ENCODE measurements around the gene TFF3. TPM values are rescaled to one million over a fixed set of nuclear protein-coding genes. Genes with fewer than 3 reads are reported as not detected.

TFF3 gene
- total RNA-seq, 2 experiments from 2014 or later = not detected

DNA sequence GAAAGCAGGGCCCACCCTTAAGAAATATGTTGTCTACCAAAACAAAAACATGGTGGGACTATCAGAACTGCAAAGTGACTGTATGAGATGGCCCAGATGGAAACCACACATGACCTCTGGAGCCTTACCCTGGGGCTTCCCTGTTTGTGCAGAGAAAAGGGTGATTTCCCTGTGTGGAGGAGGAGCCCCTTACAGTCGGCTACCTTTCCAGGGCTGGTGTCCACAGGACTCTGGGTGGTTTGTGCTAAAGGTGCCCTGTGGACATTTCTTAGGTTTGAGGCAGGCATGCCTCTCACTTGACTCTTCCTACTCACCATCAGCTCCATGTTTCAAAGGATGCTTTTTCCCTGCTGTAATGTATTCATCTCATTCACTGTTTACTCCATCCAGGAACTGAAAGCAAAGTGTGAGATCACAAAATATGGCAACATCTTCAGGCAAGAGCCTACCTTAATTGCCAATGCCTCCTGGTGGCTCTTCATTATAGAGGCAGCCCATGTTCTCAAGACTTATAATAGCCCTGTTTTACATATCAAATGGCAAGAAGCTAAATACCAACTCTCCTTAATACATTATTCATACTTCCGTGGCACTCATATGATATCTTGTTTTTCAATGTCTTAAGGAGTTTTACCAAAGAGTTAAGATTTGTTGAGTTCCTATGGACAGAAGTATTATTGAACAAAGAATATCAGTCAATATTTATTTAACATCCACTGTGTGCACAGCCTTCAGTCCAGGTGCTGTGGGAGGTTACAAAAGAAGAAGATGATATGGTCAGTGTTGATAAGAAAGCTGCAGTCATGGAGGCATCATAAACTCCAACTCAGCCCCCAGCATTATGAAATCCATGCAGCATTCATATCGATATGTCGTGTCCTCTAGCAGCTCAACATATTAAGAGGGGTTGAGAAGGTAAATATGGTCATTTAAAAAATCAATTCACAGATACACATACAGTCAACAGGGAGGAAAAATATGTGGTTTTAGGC lies 15.5 kb upstream of the TFF3 start:
- H3K4me1 Mint-ChIP-seq = peaks cover 1% of the 10 kb centered on the region
- ATAC-seq (no peak), DNase-seq (peak; percentile 26)
- CTCF ChIA-PET = no interaction called here
- H3K27ac Mint-ChIP-seq = no peak overlapping the region
- H3K4me3 Mint-ChIP-seq = no peak overlapping the region
- peaks cover 36% of the 10 kb centered on the region for H3K27me3 Mint-ChIP-seq
- H3K9me3 Mint-ChIP-seq (ENCODE audit: low read depth) = peaks cover 7% of the 10 kb centered on the region
- H3K36me3 Mint-ChIP-seq = peaks cover 10% of the 10 kb centered on the region

DNA sequence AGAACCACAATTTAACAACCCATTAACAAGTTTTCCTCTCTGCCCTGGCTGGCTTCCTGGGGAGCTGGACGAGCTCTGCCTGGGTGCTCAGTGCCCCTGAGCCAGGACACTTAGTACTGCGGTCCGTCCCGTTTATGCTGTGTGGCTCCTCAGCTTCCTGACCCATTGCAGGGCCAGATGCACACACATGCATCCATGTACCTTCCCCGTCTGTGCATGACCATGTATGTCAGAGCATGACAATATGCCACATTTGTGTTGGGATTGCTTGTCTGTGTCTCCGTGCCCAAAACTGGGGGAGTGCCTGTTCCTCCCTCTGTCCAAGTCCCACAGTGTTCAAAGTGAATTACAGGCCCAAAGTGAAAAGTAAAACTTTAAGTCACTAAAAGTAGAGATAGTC lies 9.7 kb upstream of the TFF3 start:
- Mint-ChIP-seq H3K27ac (no peak overlapping the region), H3K27me3 (peaks cover 32% of the 10 kb centered on the region), H3K4me3 (no peak overlapping the region), H3K36me3 (no peaks in the 10 kb centered on the region), H3K9me3 (ENCODE audit: low read depth) (no peaks in the 10 kb centered on the region), H3K4me1 (peaks cover 3% of the 10 kb centered on the region)
- DNase-seq = no peak
- CTCF ChIA-PET = interaction anchor here (1.0 kb wide), 1 partner anchor 57 kb away, joined by 3 read pairs; no protein-coding TSS in a partner anchor
- ATAC-seq = no peak

- no peaks in the 10 kb centered on the region for H3K9me3 Mint-ChIP-seq (ENCODE audit: low read depth)
- no peak overlapping the region for H3K4me3 Mint-ChIP-seq
- H3K27ac Mint-ChIP-seq = no peak overlapping the region
- peaks cover 30% of the 10 kb centered on the region for H3K27me3 Mint-ChIP-seq
- ATAC-seq (no peak), DNase-seq (peak; percentile 38)
- CTCF ChIA-PET = interaction anchor here (1.5 to 1.6 kb wide), 2 partner anchors 12 to 63 kb away, joined by 3 to 5 read pairs; no protein-coding TSS in a partner anchor
- H3K36me3 Mint-ChIP-seq = no peaks in the 10 kb centered on the region
- peaks cover 14% of the 10 kb centered on the region for H3K4me1 Mint-ChIP-seq
These were observed 6.6 kb upstream of the TFF3 start for GRCh38 chr21:42321845-42322244.

DNA sequence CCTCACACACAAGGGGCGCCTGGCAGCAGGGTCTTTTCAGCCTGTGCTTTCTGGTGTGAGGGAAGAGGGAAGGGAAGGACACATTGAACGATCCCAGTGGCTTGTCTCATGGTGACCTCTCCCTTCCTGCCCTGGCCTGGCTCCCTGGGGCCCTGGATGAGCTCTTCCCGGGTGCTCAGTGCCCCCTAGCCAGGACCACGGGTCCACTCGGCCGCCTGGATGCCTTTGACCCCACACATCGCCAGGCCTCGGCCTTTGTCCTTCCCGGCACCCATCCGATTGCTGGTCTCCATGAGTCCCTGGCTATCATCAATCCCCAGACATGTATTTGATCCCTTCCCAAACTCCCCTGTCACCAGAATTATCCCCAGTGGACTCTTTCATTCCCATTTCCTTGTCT lies 6.0 kb upstream of the TFF3 start:
- no peaks in the 10 kb centered on the region for H3K36me3 Mint-ChIP-seq
- H3K9me3 Mint-ChIP-seq (ENCODE audit: low read depth) = no peaks in the 10 kb centered on the region
- CTCF ChIA-PET = interaction anchor here (1.6 to 3.4 kb wide), 2 partner anchors 11 to 63 kb away, joined by 3 to 21 read pairs; no protein-coding TSS in a partner anchor
- peaks cover 14% of the 10 kb centered on the region for H3K4me1 Mint-ChIP-seq
- no peak overlapping the region for H3K4me3 Mint-ChIP-seq
- peak; percentile 25 for DNase-seq
- H3K27me3 Mint-ChIP-seq = peaks cover 27% of the 10 kb centered on the region
- H3K27ac Mint-ChIP-seq = no peak overlapping the region
- no peak for ATAC-seq

GRCh38 chr21:42320791-42321190 lies 5.6 kb upstream of the TFF3 start:
- peaks cover 27% of the 10 kb centered on the region for H3K27me3 Mint-ChIP-seq
- H3K4me1 Mint-ChIP-seq = peaks cover 14% of the 10 kb centered on the region
- H3K36me3 Mint-ChIP-seq = no peaks in the 10 kb centered on the region
- H3K27ac Mint-ChIP-seq = no peak overlapping the region
- H3K9me3 Mint-ChIP-seq (ENCODE audit: low read depth) = no peaks in the 10 kb centered on the region
- ATAC-seq (no peak), DNase-seq (peak; percentile 26)
- CTCF ChIA-PET = interaction anchor here (1.6 to 3.4 kb wide), 2 partner anchors 10 to 62 kb away, joined by 3 to 21 read pairs; no protein-coding TSS in a partner anchor
- H3K4me3 Mint-ChIP-seq = no peak overlapping the region

DNA sequence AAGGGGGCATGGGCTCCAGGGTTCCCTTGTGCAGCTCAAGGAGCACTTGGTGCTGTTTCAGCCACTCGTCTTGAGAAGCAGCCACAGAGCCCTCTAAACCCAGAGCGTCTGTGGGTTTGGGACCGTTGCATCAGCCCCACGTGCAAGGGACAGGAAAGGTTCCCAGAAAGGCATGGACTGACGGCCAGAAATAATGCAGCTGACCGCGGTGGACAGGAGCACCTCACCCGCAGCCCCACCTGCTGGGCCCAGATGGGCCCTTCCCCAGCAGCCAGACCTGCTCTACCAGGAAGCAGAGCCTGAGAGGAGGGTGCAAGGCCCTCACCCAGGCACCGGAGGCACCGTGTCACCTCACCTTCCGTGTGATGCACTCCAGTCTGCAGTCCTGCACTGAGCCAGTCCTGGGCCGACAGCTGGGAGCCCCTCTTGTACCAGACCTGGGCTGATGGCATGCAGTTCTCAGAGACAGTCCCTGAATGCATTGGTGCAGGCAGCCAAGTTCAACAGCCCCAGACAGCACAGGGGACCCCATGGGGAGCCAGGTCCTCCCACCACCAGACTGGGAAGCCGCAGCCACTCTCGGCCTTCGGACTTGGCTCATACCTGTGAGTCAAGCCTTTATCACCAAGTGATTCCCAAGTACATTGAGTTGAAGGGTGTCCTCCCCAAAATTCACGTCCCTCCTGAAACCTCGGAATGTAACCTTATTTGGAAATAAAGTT lies 4.8 kb upstream of the TFF3 start:
- Mint-ChIP-seq H3K9me3 (ENCODE audit: low read depth) (no peaks in the 10 kb centered on the region), H3K36me3 (no peaks in the 10 kb centered on the region), H3K27me3 (peaks cover 22% of the 10 kb centered on the region), H3K4me3 (no peak overlapping the region), H3K4me1 (peaks cover 14% of the 10 kb centered on the region), H3K27ac (no peak overlapping the region)
- peak; percentile 40 for DNase-seq
- peak; percentile 27 for ATAC-seq
- CTCF ChIA-PET = interaction anchor here (0.5 to 3.4 kb wide), 5 partner anchors 10 to 208 kb away, joined by 3 to 21 read pairs (median 3); no protein-coding TSS in a partner anchor

DNA sequence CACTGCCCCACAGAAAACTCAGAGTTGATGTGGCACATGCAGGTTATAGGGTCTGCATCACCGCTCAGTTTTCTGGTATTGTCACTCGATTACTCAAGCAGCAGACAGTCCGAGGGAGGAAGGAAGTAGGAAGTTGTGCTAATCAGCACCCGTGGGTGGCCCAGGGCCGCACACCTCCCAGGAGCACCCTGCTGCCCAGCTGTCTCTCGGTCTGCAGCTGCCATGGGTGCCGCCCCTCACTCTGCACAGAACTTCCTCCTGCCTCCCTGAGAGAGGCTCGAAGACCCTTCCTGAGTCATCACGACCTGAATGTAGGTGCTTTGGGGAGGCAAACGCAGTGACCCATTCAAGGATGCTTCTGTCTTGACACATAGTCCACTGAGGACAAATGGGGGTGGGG lies 4.2 kb upstream of the TFF3 start:
- H3K27ac Mint-ChIP-seq = peak overlapping the region; percentile 48
- H3K27me3 Mint-ChIP-seq = peaks cover 18% of the 10 kb centered on the region
- DNase-seq (no peak), ATAC-seq (peak; percentile 68)
- H3K36me3 Mint-ChIP-seq = no peaks in the 10 kb centered on the region
- H3K4me3 Mint-ChIP-seq = no peak overlapping the region
- H3K9me3 Mint-ChIP-seq (ENCODE audit: low read depth) = no peaks in the 10 kb centered on the region
- peaks cover 14% of the 10 kb centered on the region for H3K4me1 Mint-ChIP-seq
- CTCF ChIA-PET = interaction anchor here (1.2 to 3.4 kb wide), 3 partner anchors 9 to 62 kb away, joined by 3 to 21 read pairs (median 5); no protein-coding TSS in a partner anchor

DNA sequence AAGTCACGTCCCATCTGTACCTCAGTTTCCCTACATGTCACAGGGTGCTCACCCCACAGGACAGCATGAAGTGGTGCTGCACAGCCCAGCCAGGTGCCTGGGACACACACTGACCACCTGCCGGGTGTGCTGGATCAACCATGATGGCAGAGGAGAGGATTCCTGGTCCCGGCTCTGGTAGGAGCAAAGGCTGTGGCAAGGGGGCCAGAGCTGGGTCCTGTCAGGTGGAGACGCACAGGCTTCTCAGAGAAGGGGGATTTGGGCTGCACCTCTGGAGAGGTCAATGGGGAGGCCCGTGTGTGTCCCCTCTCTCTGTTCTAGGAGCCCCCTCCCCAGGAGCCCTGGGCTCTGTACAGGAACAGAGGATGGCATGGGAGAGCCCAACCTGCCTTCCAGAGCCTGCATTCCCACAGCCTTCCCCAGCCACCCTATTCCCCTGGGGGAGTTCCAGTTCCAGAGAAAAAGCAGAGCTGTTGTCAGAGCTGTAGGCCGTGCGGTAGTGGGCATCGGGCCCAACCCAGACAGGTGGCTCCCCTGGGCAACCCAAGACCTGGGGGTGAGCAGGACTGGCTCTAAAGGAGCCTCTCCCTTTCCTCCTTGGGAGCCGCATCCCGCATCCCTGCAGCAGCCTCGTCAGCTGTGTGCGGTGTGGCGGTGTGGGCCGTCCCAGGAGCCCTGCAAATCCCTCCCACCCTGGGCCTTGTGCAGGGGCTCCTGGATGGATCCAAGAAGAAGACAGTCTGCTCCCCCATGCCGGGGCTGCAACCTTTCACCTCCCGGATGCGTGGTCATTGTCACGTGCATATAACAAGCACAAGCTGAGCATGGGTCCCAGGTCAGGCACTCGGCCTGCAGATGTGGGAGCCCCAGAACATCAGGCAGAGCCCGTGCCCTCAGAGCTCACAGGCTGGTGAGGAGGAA lies 2.9 kb upstream of the TFF3 start:
- Mint-ChIP-seq H3K4me3 (no peak overlapping the region), H3K27me3 (peaks cover 7% of the 10 kb centered on the region), H3K27ac (no peak overlapping the region), H3K4me1 (peaks cover 20% of the 10 kb centered on the region), H3K9me3 (ENCODE audit: low read depth) (no peaks in the 10 kb centered on the region), H3K36me3 (no peaks in the 10 kb centered on the region)
- DNase-seq (peak; percentile 36), ATAC-seq (no peak)
- CTCF ChIA-PET = interaction anchor here (0.5 to 3.4 kb wide), 3 partner anchors 8 to 43 kb away, joined by 3 to 21 read pairs (median 3); no protein-coding TSS in a partner anchor

GRCh38 chr21:42317341-42317741 lies 2.1 kb upstream of the TFF3 start:
- peaks cover 20% of the 10 kb centered on the region for H3K4me1 Mint-ChIP-seq
- H3K36me3 Mint-ChIP-seq = no peaks in the 10 kb centered on the region
- DNase-seq (peak; percentile 14), ATAC-seq (no peak)
- CTCF ChIA-PET = no interaction called here
- H3K27ac Mint-ChIP-seq = no peak overlapping the region
- H3K9me3 Mint-ChIP-seq (ENCODE audit: low read depth) = no peaks in the 10 kb centered on the region
- peaks cover 3% of the 10 kb centered on the region for H3K27me3 Mint-ChIP-seq
- no peak overlapping the region for H3K4me3 Mint-ChIP-seq

- H3K4me3 Mint-ChIP-seq = no peak overlapping the region
- CTCF ChIA-PET = no interaction called here
- no peak for ATAC-seq
- no peak overlapping the region for H3K27ac Mint-ChIP-seq
- H3K4me1 Mint-ChIP-seq = peaks cover 20% of the 10 kb centered on the region
- H3K36me3 Mint-ChIP-seq = no peaks in the 10 kb centered on the region
- peak; percentile 31 for DNase-seq
- no peaks in the 10 kb centered on the region for H3K9me3 Mint-ChIP-seq (ENCODE audit: low read depth)
- H3K27me3 Mint-ChIP-seq = no peaks in the 10 kb centered on the region
These were observed 1.7 kb upstream of the TFF3 start for GRCh38 chr21:42316891-42317290.

DNA sequence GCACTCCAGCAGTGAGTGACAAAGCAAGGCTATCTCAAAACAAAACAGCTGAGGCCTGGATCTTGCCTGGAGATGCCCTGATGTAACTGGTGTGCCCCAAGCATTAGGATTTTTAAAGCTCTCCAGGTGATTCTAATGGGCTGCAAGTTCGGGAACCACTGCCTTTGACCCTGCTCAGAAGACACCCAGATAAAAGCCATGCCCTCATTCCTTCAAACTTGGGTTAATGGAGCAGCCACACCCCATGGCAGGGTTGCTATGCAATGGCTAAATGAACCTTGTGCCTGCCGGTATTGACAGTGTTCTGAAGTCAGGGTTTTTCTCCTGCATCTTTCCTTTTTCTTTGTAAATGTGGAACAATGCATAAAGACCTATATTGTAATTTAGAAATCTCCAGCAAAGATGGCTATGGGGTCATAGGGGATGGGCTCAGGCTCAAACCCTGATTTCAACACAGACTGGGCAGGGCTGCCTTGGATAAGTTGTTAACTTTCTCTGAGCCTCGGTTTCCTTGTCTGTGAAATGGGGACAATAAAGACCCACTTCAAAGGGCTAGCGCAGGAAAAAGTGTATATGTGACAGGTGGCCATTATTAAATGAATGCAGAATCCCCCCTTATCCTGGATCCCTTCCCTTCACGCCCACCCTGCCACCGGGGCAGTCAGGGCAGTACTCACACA lies 453 bp downstream of the TFF3 start:
- Mint-ChIP-seq H3K4me3 (no peak overlapping the region), H3K9me3 (ENCODE audit: low read depth) (no peaks in the 10 kb centered on the region), H3K36me3 (no peaks in the 10 kb centered on the region), H3K27ac (no peak overlapping the region), H3K27me3 (no peaks in the 10 kb centered on the region), H3K4me1 (peaks cover 18% of the 10 kb centered on the region)
- ATAC-seq (no peak), DNase-seq (peak; percentile 16)
- CTCF ChIA-PET = no interaction called here

- H3K27ac Mint-ChIP-seq = peak overlapping the region; percentile 39
- CTCF ChIA-PET = interaction anchor here (0.7 kb wide), 1 partner anchor 137 kb away, joined by 3 read pairs; no protein-coding TSS in a partner anchor
- H3K36me3 Mint-ChIP-seq = no peaks in the 10 kb centered on the region
- no peaks in the 10 kb centered on the region for H3K9me3 Mint-ChIP-seq (ENCODE audit: low read depth)
- peak; percentile 49 for DNase-seq
- H3K4me1 Mint-ChIP-seq = peaks cover 13% of the 10 kb centered on the region
- ATAC-seq = no peak
- H3K4me3 Mint-ChIP-seq = no peak overlapping the region
- no peaks in the 10 kb centered on the region for H3K27me3 Mint-ChIP-seq
These were observed 1.7 kb downstream of the TFF3 start for GRCh38 chr21:42313501-42313969.
